Lower leg skin (tissue), 4 donors: ENCODE data around the gene A2ML1. TPM values are rescaled to one million over a fixed set of nuclear protein-coding genes. Genes with fewer than 3 reads are reported as not detected.
"Not testable (repeated sequence)": the region's sequence is repeated elsewhere in the genome, so short reads cannot be mapped to it uniquely, and the experiment has no call there.

Experiments
- DNase-seq, 2 donors: peaks; one replicate each; pipeline ENCODE4 v3.0.0-alpha.2; 2019; ENCODE audit warnings: low spot score in 2 of 2
- H3K4me3 ChIP-seq: fragments of 200-600 bp; sonication (generic); 2 replicates; pipeline ENCODE4 v1.5.1; 2017; ENCODE audit warnings: mild to moderate bottlenecking, low read depth; ENCODE audit not compliant: poor library complexity, severe bottlenecking
- CTCF ChIP-seq, 3 donors: fragments of 450-650 bp; IDR thresholded peaks; one replicate each; pipeline ENCODE4 v1.5.1; 2016; ENCODE audit warnings: antibody characterized with exemption in 3 of 3, mild to moderate bottlenecking in 3 of 3, moderate library complexity in 2 of 3
- POLR2A ChIP-seq, 2 donors: fragments of 450-650 bp; IDR thresholded peaks; one replicate each; pipeline ENCODE4 v1.6.1; 2016 to 2017; ENCODE audit warnings: antibody characterized with exemption in 2 of 2, mild to moderate bottlenecking in 1 of 2, moderate library complexity in 1 of 2
- WGBS, 2 donors: methylation state at CpG; one replicate each; pipeline ENCODE4 v1.1.5; 2018; 5-methylcytosine and 5-hydroxymethylcytosine counted together
- intact Hi-C: fragments of 100-400 bp; cut with DNase I; formaldehyde crosslinking; loops from one replicate; pipeline ENCODE4 v1.15.0; 2023; ENCODE audit warnings: low total_unique reads
- total RNA-seq, 4 donors: library from RNA; depleted of rRNA; stranded (reverse); fragments of >200 nt; gene quantifications; one replicate each; pipeline ENCODE4 v1.1.0, GENCODE V29; 2016

Gene A2ML1
- total RNA-seq, 4 donors from 2014 or later = 124 to 341 (median 216) TPM

- H3K4me3 ChIP-seq = no peak overlapping the region
- TF ChIP-seq POLR2A (IDR thresholded peaks at IDR 0.05) = no peak
- TF ChIP-seq CTCF (IDR thresholded peaks at IDR 0.05) = no peak
- no peak for DNase-seq
- WGBS, 2 donors = 78 to 82% methylated on average over 3 of the region's 3 CpGs
- intact Hi-C loops = no loop called here
These were observed 94.6 kb downstream of the A2ML1 start for GRCh38 chr12:8917031-8917430.

GRCh38 chr12:8917751-8918150 is 95.3 kb downstream of the A2ML1 start:
- no peak for DNase-seq
- no peak overlapping the region for H3K4me3 ChIP-seq
- 65 to 75% methylated on average over 1 of the region's 1 CpG for WGBS, 2 donors
- intact Hi-C loops = no loop called here
- TF ChIP-seq POLR2A (IDR thresholded peaks at IDR 0.05) (no peak), CTCF (IDR thresholded peaks at IDR 0.05) (no peak)

DNA sequence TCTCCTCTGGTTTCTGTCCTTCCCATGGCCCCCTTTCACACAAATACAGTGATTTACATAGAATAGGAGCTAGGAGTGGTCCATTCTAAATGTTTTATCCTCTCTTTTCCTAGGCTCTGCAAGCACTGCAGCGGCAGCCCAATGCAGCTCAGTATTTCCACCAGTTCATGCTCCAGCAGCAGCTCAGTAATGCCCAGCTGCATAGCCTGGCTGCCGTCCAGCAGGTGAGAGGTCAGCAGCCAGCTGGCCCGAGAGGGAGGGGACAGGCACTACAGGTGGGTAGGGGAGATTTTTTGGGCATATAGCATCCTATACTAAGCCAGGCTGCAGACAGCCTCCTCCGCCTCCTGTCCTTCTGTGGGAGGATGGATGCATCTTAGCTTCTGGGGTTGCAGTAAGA is 97.2 kb downstream of the A2ML1 start:
- intact Hi-C loops, DNase-seq, H3K4me3 ChIP-seq: not testable (repeated sequence)
- 82 to 87% methylated on average over 4 of the region's 4 CpGs for WGBS, 2 donors

DNA sequence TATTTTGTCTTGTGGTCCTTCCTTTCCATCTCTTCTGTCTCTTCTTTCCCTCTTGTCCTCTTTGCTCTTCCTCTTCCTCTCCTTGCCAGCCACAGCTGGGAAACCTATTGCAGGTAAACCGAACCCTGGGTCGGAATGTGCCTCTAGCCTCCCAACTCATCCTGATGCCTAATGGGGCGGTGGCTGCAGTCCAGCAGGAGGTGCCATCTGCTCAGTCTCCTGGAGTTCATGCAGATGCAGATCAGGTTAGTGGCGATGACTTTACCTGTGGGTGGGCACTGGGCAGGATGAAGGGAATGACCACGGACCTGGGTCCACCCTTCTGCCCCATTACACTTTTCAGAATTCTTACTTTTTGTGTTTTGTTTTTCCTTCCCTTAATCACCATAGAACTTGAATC is 100.1 kb downstream of the A2ML1 start:
- no peak overlapping the region for H3K4me3 ChIP-seq
- no peak for TF ChIP-seq POLR2A (IDR thresholded peaks at IDR 0.05)
- no peak for TF ChIP-seq CTCF (IDR thresholded peaks at IDR 0.05)
- 93 to 94% methylated on average over 5 of the region's 5 CpGs for WGBS, 2 donors
- intact Hi-C loops = no loop called here
- DNase-seq = no peak

Other genes with a start within 250 kb of the A2ML1 start
- not detected for gene AICDA, start 209.8 kb upstream of the A2ML1 start, total RNA-seq
- 100 to 1,000 TPM in 1 of 4 donors, 10 to 100 TPM in 3; 23.2 to 117 (median 33.2) TPM for gene MFAP5, start 159.8 kb upstream of the A2ML1 start, total RNA-seq
- gene RIMKLB, start 124.6 kb upstream of the A2ML1 start, total RNA-seq = 10 to 100 TPM in 3 of 4 donors, 1 to 10 TPM in 1; 5.8 to 17.9 (median 11.8) TPM
- gene PHC1, start 91.9 kb downstream of the A2ML1 start, total RNA-seq = 10 to 100 TPM in 2 of 4 donors, 1 to 10 TPM in 2; 4.6 to 14.9 (median 11.0) TPM
- gene M6PR, start 127.0 kb downstream of the A2ML1 start, total RNA-seq = 100 to 1,000 TPM in 1 of 4 donors, 10 to 100 TPM in 3; 72.8 to 122 (median 73.4) TPM
- under 1 TPM in 1 of 4 donors, not detected in 3; 0.34 TPM for gene KLRG1, start 166.9 kb downstream of the A2ML1 start, total RNA-seq